ENCODE data around the gene LTF. TPM values are rescaled to one million over a fixed set of nuclear protein-coding genes. Genes with fewer than 3 reads are reported as not detected.

Gene LTF
- total RNA-seq, 1 donor from 2014 or later = not detected

GRCh38 chr3:46398186-46398955, 66.3 kb downstream of the LTF start:
- Histone ChIP-seq H3K4me3 (ENCODE audit: low read depth, low read length) (no peak overlapping the region), H3K27me3 (ENCODE audit: control insufficient read depth, insufficient read depth, low read length) (no peaks in the 10 kb centered on the region), H3K36me3 (ENCODE audit: control insufficient read depth, insufficient read depth, low read length) (no peaks in the 10 kb centered on the region)
- no peak for DNase-seq (ENCODE audit: low read depth)
- TF ChIP-seq CTCF (IDR thresholded peaks at IDR 0.05; ENCODE audit: insufficient read depth, low read length, poor library complexity, severe bottlenecking) = no peak

GRCh38 chr3:46397111-46397510, 67.6 kb downstream of the LTF start:
- Histone ChIP-seq H3K27me3 (ENCODE audit: control insufficient read depth, insufficient read depth, low read length) (no peaks in the 10 kb centered on the region), H3K4me3 (ENCODE audit: low read depth, low read length) (no peak overlapping the region), H3K36me3 (ENCODE audit: control insufficient read depth, insufficient read depth, low read length) (no peaks in the 10 kb centered on the region)
- no peak for TF ChIP-seq CTCF (IDR thresholded peaks at IDR 0.05; ENCODE audit: insufficient read depth, low read length, poor library complexity, severe bottlenecking)
- DNase-seq (ENCODE audit: low read depth) = no peak

- no peak for DNase-seq (ENCODE audit: low read depth)
- Histone ChIP-seq H3K4me3 (ENCODE audit: low read depth, low read length) (no peak overlapping the region), H3K27me3 (ENCODE audit: control insufficient read depth, insufficient read depth, low read length) (no peaks in the 10 kb centered on the region), H3K36me3 (ENCODE audit: control insufficient read depth, insufficient read depth, low read length) (no peaks in the 10 kb centered on the region)
- no peak for TF ChIP-seq CTCF (IDR thresholded peaks at IDR 0.05; ENCODE audit: insufficient read depth, low read length, poor library complexity, severe bottlenecking)
Observed at GRCh38 chr3:46395766-46396530, 68.8 kb downstream of the LTF start.

- H3K4me3 ChIP-seq (ENCODE audit: low read depth, low read length) = no peak overlapping the region
Observed at GRCh38 chr3:46395210-46395661, 69.5 kb downstream of the LTF start.

More at GRCh38 chr3:46395210-46395661, 69.5 kb downstream of the LTF start:
- H3K36me3 ChIP-seq (ENCODE audit: control insufficient read depth, insufficient read depth, low read length) = no peaks in the 10 kb centered on the region
- DNase-seq (ENCODE audit: low read depth) = no peak
- peak; percentile 13 for TF ChIP-seq CTCF (IDR thresholded peaks at IDR 0.05; ENCODE audit: insufficient read depth, low read length, poor library complexity, severe bottlenecking)
- H3K27me3 ChIP-seq (ENCODE audit: control insufficient read depth, insufficient read depth, low read length) = no peaks in the 10 kb centered on the region

All from kidney epithelial cell (primary cell).